Activated naive CD8-positive, alpha-beta T cell (primary cell): ENCODE measurements around the gene ANTXRL.
"Not testable (repeated sequence)": the region's sequence is repeated elsewhere in the genome, so short reads cannot be mapped to it uniquely, and the experiment has no call there.

Experiments
- H3K27ac Mint-ChIP-seq: one replicate; pipeline ENCODE4 v1.8.0; 2021; ENCODE audit warnings: mixed read lengths
- H3K27me3 Mint-ChIP-seq: one replicate; pipeline ENCODE4 v1.8.0; 2021; ENCODE audit warnings: mixed read lengths
- H3K36me3 Mint-ChIP-seq: one replicate; pipeline ENCODE4 v1.8.0; 2021; ENCODE audit warnings: mixed read lengths
- H3K4me1 Mint-ChIP-seq: one replicate; pipeline ENCODE4 v1.8.0; 2021; ENCODE audit warnings: low read depth, mixed read lengths
- H3K4me3 Mint-ChIP-seq: one replicate; pipeline ENCODE4 v1.8.0; 2021; ENCODE audit warnings: mild to moderate bottlenecking, mixed read lengths
- H3K9me3 Mint-ChIP-seq: one replicate; pipeline ENCODE4 v1.8.0; 2021; ENCODE audit warnings: low read depth, mixed read lengths

ANTXRL gene

GRCh38 chr10:46286991-46287693 lies at the start of gene ANTXRL:
Gene ANTXRL (plus strand): TSS chr10:46286997. CDS start chr10:46287263, 266 bp downstream.
- Mint-ChIP-seq H3K27ac (no peak within 1 kb of the TSS), H3K36me3 (no peaks in the 10 kb centered on the region), H3K4me1 (peaks cover 18% of the 10 kb centered on the region), H3K9me3 (no peaks in the 10 kb centered on the region), H3K4me3 (no peak within 1 kb of the TSS), H3K27me3 (no peaks in the 10 kb centered on the region)

- Mint-ChIP-seq H3K36me3 (peaks cover 26% of the 10 kb centered on the region), H3K27ac (no peak overlapping the region)
These were observed 48.8 kb upstream of the ANTXRL start for GRCh38 chr10:46237815-46238510.

GRCh38 chr10:46239247-46239646 lies 47.5 kb upstream of the ANTXRL start:
- peaks cover 24% of the 10 kb centered on the region for H3K4me1 Mint-ChIP-seq
- H3K27me3 Mint-ChIP-seq, result no peaks in the 10 kb centered on the region
- H3K27ac Mint-ChIP-seq, result no peak overlapping the region

More at GRCh38 chr10:46237815-46238510, 48.8 kb upstream of the ANTXRL start:
- no peaks in the 10 kb centered on the region for H3K27me3 Mint-ChIP-seq
- H3K4me1 Mint-ChIP-seq, result peaks cover 18% of the 10 kb centered on the region
- H3K9me3 Mint-ChIP-seq, result peaks cover 12% of the 10 kb centered on the region
- no peak overlapping the region for H3K4me3 Mint-ChIP-seq

GRCh38 chr10:46239993-46240683 lies 46.7 kb upstream of the ANTXRL start:
- Mint-ChIP-seq H3K27ac (no peak overlapping the region), H3K4me3 (no peak overlapping the region), H3K27me3 (no peaks in the 10 kb centered on the region), H3K9me3 (peaks cover 19% of the 10 kb centered on the region), H3K36me3 (peaks cover 38% of the 10 kb centered on the region), H3K4me1 (peaks cover 26% of the 10 kb centered on the region)

More at GRCh38 chr10:46239247-46239646, 47.5 kb upstream of the ANTXRL start:
- H3K4me3 Mint-ChIP-seq, result no peak overlapping the region
- H3K36me3 Mint-ChIP-seq, result peaks cover 36% of the 10 kb centered on the region
- peaks cover 19% of the 10 kb centered on the region for H3K9me3 Mint-ChIP-seq

- no peaks in the 10 kb centered on the region for H3K27me3 Mint-ChIP-seq
- no peak overlapping the region for H3K4me3 Mint-ChIP-seq
- H3K27ac Mint-ChIP-seq, result peak overlapping the region; percentile 55
- peaks cover 40% of the 10 kb centered on the region for H3K36me3 Mint-ChIP-seq
- H3K9me3 Mint-ChIP-seq, result peaks cover 19% of the 10 kb centered on the region
- H3K4me1 Mint-ChIP-seq, result peaks cover 28% of the 10 kb centered on the region
These were observed 45.9 kb upstream of the ANTXRL start for GRCh38 chr10:46240684-46241565.

GRCh38 chr10:46245381-46245900 lies 41.4 kb upstream of the ANTXRL start:
- Mint-ChIP-seq H3K4me3 (no peak overlapping the region), H3K4me1 (peaks cover 27% of the 10 kb centered on the region), H3K27ac (peak overlapping the region; percentile 41), H3K36me3 (peaks cover 26% of the 10 kb centered on the region), H3K9me3 (peaks cover 19% of the 10 kb centered on the region), H3K27me3 (no peaks in the 10 kb centered on the region)

GRCh38 chr10:46246400-46247180 lies 40.2 kb upstream of the ANTXRL start:
- Mint-ChIP-seq H3K36me3 (peaks cover 26% of the 10 kb centered on the region), H3K4me1 (peaks cover 16% of the 10 kb centered on the region), H3K9me3 (peaks cover 19% of the 10 kb centered on the region)
- not testable (repeated sequence) for H3K4me3 Mint-ChIP-seq, H3K27ac Mint-ChIP-seq, H3K27me3 Mint-ChIP-seq

- Mint-ChIP-seq H3K4me3 (no peak overlapping the region), H3K9me3 (peaks cover 16% of the 10 kb centered on the region), H3K4me1 (peaks cover 16% of the 10 kb centered on the region), H3K36me3 (peaks cover 26% of the 10 kb centered on the region), H3K27ac (no peak overlapping the region), H3K27me3 (no peaks in the 10 kb centered on the region)
These were observed 39.7 kb upstream of the ANTXRL start for GRCh38 chr10:46247181-46247475.

- Mint-ChIP-seq H3K9me3 (peaks cover 7% of the 10 kb centered on the region), H3K4me1 (peaks cover 16% of the 10 kb centered on the region), H3K36me3 (peaks cover 19% of the 10 kb centered on the region), H3K27me3 (no peaks in the 10 kb centered on the region), H3K27ac (no peak overlapping the region), H3K4me3 (no peak overlapping the region)
These were observed 38.8 kb upstream of the ANTXRL start for GRCh38 chr10:46247808-46248569.

- Mint-ChIP-seq H3K27ac (peak overlapping the region; percentile 73), H3K36me3 (peaks cover 15% of the 10 kb centered on the region), H3K4me3 (no peak overlapping the region), H3K9me3 (peaks cover under 1% of the 10 kb centered on the region), H3K4me1 (peaks cover 12% of the 10 kb centered on the region), H3K27me3 (no peaks in the 10 kb centered on the region)
These were observed 38.1 kb upstream of the ANTXRL start for GRCh38 chr10:46248651-46249146.

GRCh38 chr10:46249617-46250344 lies 37.0 kb upstream of the ANTXRL start:
- H3K9me3 Mint-ChIP-seq, H3K4me3 Mint-ChIP-seq, H3K27me3 Mint-ChIP-seq, H3K36me3 Mint-ChIP-seq, H3K4me1 Mint-ChIP-seq: not testable (repeated sequence)
- H3K27ac Mint-ChIP-seq, result peak overlapping the region; percentile 28

- Mint-ChIP-seq H3K27me3 (no peaks in the 10 kb centered on the region), H3K27ac (no peak overlapping the region), H3K9me3 (no peaks in the 10 kb centered on the region), H3K4me1 (peaks cover 13% of the 10 kb centered on the region), H3K4me3 (no peak overlapping the region), H3K36me3 (peaks cover 6% of the 10 kb centered on the region)
These were observed 36.3 kb upstream of the ANTXRL start for GRCh38 chr10:46250481-46250880.
